Measurements from ENCODE around the gene SMAD3.
A peak's percentile ranks its signal among the peaks of the same experiment; 100 is the strongest.

Gene SMAD3

GRCh38 chr15:67174446-67174845, 109.0 kb downstream of the SMAD3 start:
- 100% methylated on average over 2 of the region's 3 CpGs for WGBS (ENCODE audit: insufficient coverage)

GRCh38 chr15:67174864-67175573, 109.6 kb downstream of the SMAD3 start:
- no peaks in the 10 kb centered on the region for H3K9me3 ChIP-seq (ENCODE audit: control extremely low read depth in 1 of 5, control insufficient read depth in 4 of 5, insufficient read depth in 2 of 5, low read depth in 1 of 5, low read length in 4 of 5)
- peaks cover 0 to 21% (median 7%) of the 10 kb centered on the region in 4 experiments for H3K4me1 ChIP-seq (ENCODE audit: control extremely low read depth in 1 of 4, control insufficient read depth in 4 of 4, insufficient read depth in 4 of 4, low read length in 3 of 4)
- H3K27ac ChIP-seq (ENCODE audit: insufficient read depth in 1 of 2, low read depth in 1 of 2, low read length in 2 of 2, poor library complexity in 1 of 2, severe bottlenecking in 2 of 2): no peak overlapping the region
- ChIA-PET CTCF (interaction anchor here (1.0 kb wide), 1 partner anchor 216 kb away, joined by 3 read pairs; no protein-coding TSS in a partner anchor), POLR2A (no interaction called here)
- WGBS (ENCODE audit: insufficient coverage): 100% methylated on average over 8 of the region's 9 CpGs
- no peak overlapping the region for H3K4me3 ChIP-seq (ENCODE audit: control insufficient read depth in 1 of 7, extremely low read depth in 1 of 7, insufficient read depth in 4 of 7, low read depth in 2 of 7, low read length in 6 of 7)
- H3K27me3 ChIP-seq (replicated peaks in 2 of 5; ENCODE audit: control insufficient read depth in 4 of 5, insufficient read depth in 5 of 5, low read length in 4 of 5): no peaks in the 10 kb centered on the region
- H3K36me3 ChIP-seq (ENCODE audit: control insufficient read depth in 4 of 4, insufficient read depth in 4 of 4, low read length in 3 of 4): peaks cover 3 to 63% (median 28%) of the 10 kb centered on the region in 4 experiments
- DNase-seq: no peak

More at GRCh38 chr15:67174446-67174845, 109.0 kb downstream of the SMAD3 start:
- Histone ChIP-seq H3K9me3 (ENCODE audit: control extremely low read depth in 1 of 5, control insufficient read depth in 4 of 5, insufficient read depth in 2 of 5, low read depth in 1 of 5, low read length in 4 of 5) (no peaks in the 10 kb centered on the region), H3K4me1 (ENCODE audit: control extremely low read depth in 1 of 4, control insufficient read depth in 4 of 4, insufficient read depth in 4 of 4, low read length in 3 of 4) (peaks cover 0 to 21% (median 7%) of the 10 kb centered on the region in 4 experiments), H3K36me3 (ENCODE audit: control insufficient read depth in 4 of 4, insufficient read depth in 4 of 4, low read length in 3 of 4) (peaks cover 0 to 67% (median 28%) of the 10 kb centered on the region in 4 experiments), H3K4me3 (ENCODE audit: control insufficient read depth in 1 of 7, extremely low read depth in 1 of 7, insufficient read depth in 4 of 7, low read depth in 2 of 7, low read length in 6 of 7) (no peak overlapping the region), H3K27ac (ENCODE audit: insufficient read depth in 1 of 2, low read depth in 1 of 2, low read length in 2 of 2, poor library complexity in 1 of 2, severe bottlenecking in 2 of 2) (no peak overlapping the region), H3K27me3 (replicated peaks in 2 of 5; ENCODE audit: control insufficient read depth in 4 of 5, insufficient read depth in 5 of 5, low read length in 4 of 5) (no peaks in the 10 kb centered on the region)
- POLR2A ChIA-PET: interaction anchor here (0.6 kb wide), 1 partner anchor 87 kb away, joined by 4 read pairs; no protein-coding TSS in a partner anchor
- CTCF ChIA-PET: interaction anchor here (1.0 kb wide), 1 partner anchor 216 kb away, joined by 3 read pairs; no protein-coding TSS in a partner anchor
- no peak for DNase-seq

- H3K4me3 ChIP-seq (ENCODE audit: control insufficient read depth in 1 of 7, extremely low read depth in 1 of 7, insufficient read depth in 4 of 7, low read depth in 2 of 7, low read length in 6 of 7): no peak overlapping the region
- CTCF ChIA-PET: no interaction called here
- H3K27me3 ChIP-seq (replicated peaks in 2 of 5; ENCODE audit: control insufficient read depth in 4 of 5, insufficient read depth in 5 of 5, low read length in 4 of 5): no peaks in the 10 kb centered on the region
- H3K9me3 ChIP-seq (ENCODE audit: control extremely low read depth in 1 of 5, control insufficient read depth in 4 of 5, insufficient read depth in 2 of 5, low read depth in 1 of 5, low read length in 4 of 5): no peaks in the 10 kb centered on the region
- H3K36me3 ChIP-seq (ENCODE audit: control insufficient read depth in 4 of 4, insufficient read depth in 4 of 4, low read length in 3 of 4): peaks cover 3 to 60% (median 25%) of the 10 kb centered on the region in 4 experiments
- peak; percentile 5 to 57 (median 54) for DNase-seq
- WGBS (ENCODE audit: insufficient coverage): 89% methylated on average over 10 of the region's 11 CpGs
- POLR2A ChIA-PET: interaction anchor here (0.6 to 0.7 kb wide), 2 partner anchors 108 to 353 kb away, joined by 3 read pairs; no protein-coding TSS in a partner anchor
- no peak overlapping the region for H3K27ac ChIP-seq (ENCODE audit: insufficient read depth in 1 of 2, low read depth in 1 of 2, low read length in 2 of 2, poor library complexity in 1 of 2, severe bottlenecking in 2 of 2)
- peaks cover 0 to 21% (median 7%) of the 10 kb centered on the region in 4 experiments for H3K4me1 ChIP-seq (ENCODE audit: control extremely low read depth in 1 of 4, control insufficient read depth in 4 of 4, insufficient read depth in 4 of 4, low read length in 3 of 4)
These were observed 110.3 kb downstream of the SMAD3 start for GRCh38 chr15:67175643-67176071.

- 98% methylated on average over 13 of the region's 14 CpGs for WGBS (ENCODE audit: insufficient coverage)
- H3K9me3 ChIP-seq (ENCODE audit: control extremely low read depth in 1 of 5, control insufficient read depth in 4 of 5, insufficient read depth in 2 of 5, low read depth in 1 of 5, low read length in 4 of 5): no peaks in the 10 kb centered on the region
- H3K27me3 ChIP-seq (replicated peaks in 2 of 5; ENCODE audit: control insufficient read depth in 4 of 5, insufficient read depth in 5 of 5, low read length in 4 of 5): no peaks in the 10 kb centered on the region
- POLR2A ChIA-PET: interaction anchor here (0.6 to 0.7 kb wide), 2 partner anchors 109 to 354 kb away, joined by 3 read pairs; no protein-coding TSS in a partner anchor
- no peak overlapping the region for H3K4me3 ChIP-seq (ENCODE audit: control insufficient read depth in 1 of 7, extremely low read depth in 1 of 7, insufficient read depth in 4 of 7, low read depth in 2 of 7, low read length in 6 of 7)
- CTCF ChIA-PET: no interaction called here
- H3K4me1 ChIP-seq (ENCODE audit: control extremely low read depth in 1 of 4, control insufficient read depth in 4 of 4, insufficient read depth in 4 of 4, low read length in 3 of 4): peaks cover 0 to 21% (median 7%) of the 10 kb centered on the region in 4 experiments
- peaks cover 3 to 59% (median 23%) of the 10 kb centered on the region in 4 experiments for H3K36me3 ChIP-seq (ENCODE audit: control insufficient read depth in 4 of 4, insufficient read depth in 4 of 4, low read length in 3 of 4)
- no peak overlapping the region for H3K27ac ChIP-seq (ENCODE audit: insufficient read depth in 1 of 2, low read depth in 1 of 2, low read length in 2 of 2, poor library complexity in 1 of 2, severe bottlenecking in 2 of 2)
- no peak for DNase-seq
These were observed 111.0 kb downstream of the SMAD3 start for GRCh38 chr15:67176195-67176971.

- ChIA-PET POLR2A (no interaction called here), CTCF (interaction anchor here (1.3 kb wide), 1 partner anchor 9 kb away, joined by 3 read pairs; no protein-coding TSS in a partner anchor)
- H3K4me3 ChIP-seq (ENCODE audit: control insufficient read depth in 1 of 7, extremely low read depth in 1 of 7, insufficient read depth in 4 of 7, low read depth in 2 of 7, low read length in 6 of 7): no peak overlapping the region
- no peak overlapping the region for H3K27ac ChIP-seq (ENCODE audit: insufficient read depth in 1 of 2, low read depth in 1 of 2, low read length in 2 of 2, poor library complexity in 1 of 2, severe bottlenecking in 2 of 2)
- no peaks in the 10 kb centered on the region for H3K27me3 ChIP-seq (replicated peaks in 2 of 5; ENCODE audit: control insufficient read depth in 4 of 5, insufficient read depth in 5 of 5, low read length in 4 of 5)
- DNase-seq: peak in 1 of 3 donors; percentile 36
- peaks cover 3 to 56% (median 23%) of the 10 kb centered on the region in 4 experiments for H3K36me3 ChIP-seq (ENCODE audit: control insufficient read depth in 4 of 4, insufficient read depth in 4 of 4, low read length in 3 of 4)
- 75% methylated on average over 4 of the region's 6 CpGs for WGBS (ENCODE audit: insufficient coverage)
- H3K9me3 ChIP-seq (ENCODE audit: control extremely low read depth in 1 of 5, control insufficient read depth in 4 of 5, insufficient read depth in 2 of 5, low read depth in 1 of 5, low read length in 4 of 5): no peaks in the 10 kb centered on the region
- H3K4me1 ChIP-seq (ENCODE audit: control extremely low read depth in 1 of 4, control insufficient read depth in 4 of 4, insufficient read depth in 4 of 4, low read length in 3 of 4): peaks cover 0 to 21% (median 7%) of the 10 kb centered on the region in 4 experiments
These were observed 112.3 kb downstream of the SMAD3 start for GRCh38 chr15:67177752-67178151.

- Histone ChIP-seq H3K4me1 (ENCODE audit: control extremely low read depth in 1 of 4, control insufficient read depth in 4 of 4, insufficient read depth in 4 of 4, low read length in 3 of 4) (peaks cover 0 to 21% (median 7%) of the 10 kb centered on the region in 4 experiments), H3K9me3 (ENCODE audit: control extremely low read depth in 1 of 5, control insufficient read depth in 4 of 5, insufficient read depth in 2 of 5, low read depth in 1 of 5, low read length in 4 of 5) (no peaks in the 10 kb centered on the region), H3K4me3 (ENCODE audit: control insufficient read depth in 1 of 7, extremely low read depth in 1 of 7, insufficient read depth in 4 of 7, low read depth in 2 of 7, low read length in 6 of 7) (no peak overlapping the region), H3K36me3 (ENCODE audit: control insufficient read depth in 4 of 4, insufficient read depth in 4 of 4, low read length in 3 of 4) (peaks cover 5 to 50% (median 19%) of the 10 kb centered on the region in 4 experiments), H3K27ac (ENCODE audit: insufficient read depth in 1 of 2, low read depth in 1 of 2, low read length in 2 of 2, poor library complexity in 1 of 2, severe bottlenecking in 2 of 2) (no peak overlapping the region), H3K27me3 (replicated peaks in 2 of 5; ENCODE audit: control insufficient read depth in 4 of 5, insufficient read depth in 5 of 5, low read length in 4 of 5) (no peaks in the 10 kb centered on the region)
- no peak for DNase-seq
- 93% methylated on average over 9 of the region's 11 CpGs for WGBS (ENCODE audit: insufficient coverage)
- CTCF ChIA-PET: interaction anchor here (0.8 to 1.2 kb wide), 3 partner anchors 58 to 97 kb away, joined by 3 to 4 read pairs (median 3); no protein-coding TSS in a partner anchor
- POLR2A ChIA-PET: no interaction called here
These were observed 113.3 kb downstream of the SMAD3 start for GRCh38 chr15:67178569-67179210.
